H9 (cell line): ENCODE measurements around the gene IGFLR1. TPM values are rescaled to one million over a fixed set of nuclear protein-coding genes. Genes with fewer than 3 reads are reported as not detected.

Source experiments
- DNase-seq: peaks from one replicate; pipeline ENCODE4 v3.0.0-alpha.2; 2017
- H2AFZ ChIP-seq: one replicate; pipeline ENCODE4 v1.6.1; 2013; ENCODE audit warnings: mild to moderate bottlenecking, low read length, control low read depth, moderate library complexity
- H2AK5ac ChIP-seq: 2 replicates; pipeline ENCODE4 v1.6.1; 2013; ENCODE audit warnings: low read length, control low read depth, mixed read lengths; ENCODE audit not compliant: insufficient read length
- H2BK120ac ChIP-seq: one replicate; pipeline ENCODE4 v1.6.1; 2013; ENCODE audit warnings: low read depth, mild to moderate bottlenecking, low read length, control low read depth, inconsistent platforms; ENCODE audit not compliant: poor library complexity, severe bottlenecking
- H2BK12ac ChIP-seq: 2 replicates; pipeline ENCODE4 v1.6.1; 2013; ENCODE audit warnings: low read length, control low read depth, mixed read lengths, low read depth; ENCODE audit not compliant: insufficient read length
- H2BK15ac ChIP-seq: 2 replicates; pipeline ENCODE4 v1.6.1; 2013; ENCODE audit warnings: low read depth, low read length, control low read depth
- H2BK20ac ChIP-seq: one replicate; pipeline ENCODE4 v1.6.1; 2013; ENCODE audit warnings: low read depth, mild to moderate bottlenecking, low read length, control low read depth, inconsistent platforms; ENCODE audit not compliant: poor library complexity, severe bottlenecking
- H2BK5ac ChIP-seq: 2 replicates; pipeline ENCODE4 v1.6.1; 2013; ENCODE audit warnings: low read length, control low read depth, mixed read lengths; ENCODE audit not compliant: insufficient read length
- H3K14ac ChIP-seq: 2 replicates; pipeline ENCODE4 v1.6.1; 2013; ENCODE audit warnings: low read length, control low read depth; ENCODE audit not compliant: insufficient read depth
- H3K18ac ChIP-seq: 2 replicates; pipeline ENCODE4 v1.6.1; 2013; ENCODE audit warnings: low read depth, mild to moderate bottlenecking, mixed read lengths, low read length, control low read depth; ENCODE audit not compliant: insufficient read length
- H3K23ac ChIP-seq: 2 replicates; pipeline ENCODE4 v1.6.1; 2013; ENCODE audit warnings: low read length, control low read depth, mixed read lengths, low read depth; ENCODE audit not compliant: insufficient read length
- H3K23me2 ChIP-seq: 2 replicates; pipeline ENCODE4 v1.6.1; 2013; ENCODE audit warnings: low read depth, mild to moderate bottlenecking, mixed read lengths, low read length, control low read depth; ENCODE audit not compliant: insufficient read length, poor library complexity, severe bottlenecking
- H3K27ac ChIP-seq: 2 replicates; pipeline ENCODE4 v1.5.1; 2013; ENCODE audit warnings: low read length, control low read depth, mixed read lengths, low read depth; ENCODE audit not compliant: insufficient read length
- H3K27me3 ChIP-seq: 2 replicates; pipeline ENCODE4 v1.6.1; 2013; ENCODE audit warnings: low read length, control low read depth, inconsistent platforms; ENCODE audit not compliant: insufficient read depth
- H3K4ac ChIP-seq: 2 replicates; pipeline ENCODE4 v1.6.1; 2013; ENCODE audit warnings: low read depth, mild to moderate bottlenecking, control low read depth, inconsistent platforms, low read length, moderate library complexity
- H3K4me1 ChIP-seq: 2 replicates; pipeline ENCODE4 v1.6.1; 2013; ENCODE audit warnings: low read length, control low read depth, inconsistent platforms; ENCODE audit not compliant: insufficient read depth
- H3K4me2 ChIP-seq: 2 replicates; pipeline ENCODE4 v1.6.1; 2013; ENCODE audit warnings: low read length, control low read depth, mixed read lengths; ENCODE audit not compliant: insufficient read length, insufficient read depth
- H3K56ac ChIP-seq: 2 replicates; pipeline ENCODE4 v1.6.1; 2013; ENCODE audit warnings: low read depth, mild to moderate bottlenecking, mixed read lengths, low read length, control low read depth; ENCODE audit not compliant: insufficient read length
- H3K79me1 ChIP-seq: 2 replicates; pipeline ENCODE4 v1.6.1; 2013; ENCODE audit warnings: low read depth, mild to moderate bottlenecking, moderate library complexity, low read length, control low read depth, inconsistent platforms; ENCODE audit not compliant: insufficient read depth, poor library complexity, severe bottlenecking
- H3K79me2 ChIP-seq: 2 replicates; pipeline ENCODE4 v1.6.1; 2013; ENCODE audit warnings: low read length, control low read depth, inconsistent platforms; ENCODE audit not compliant: insufficient read depth
- H3K9ac ChIP-seq: 2 replicates; pipeline ENCODE4 v1.6.1; 2013; ENCODE audit warnings: low read length, control low read depth, mixed read lengths; ENCODE audit not compliant: insufficient read length; ENCODE audit errors: extremely low read depth
- H3K9me3 ChIP-seq: one replicate; pipeline ENCODE4 v1.6.1; 2013; ENCODE audit warnings: low read depth, low read length, inconsistent platforms; ENCODE audit not compliant: control insufficient read depth
- H3T11ph ChIP-seq: one replicate; pipeline ENCODE4 v1.6.1; 2013; ENCODE audit warnings: mild to moderate bottlenecking, low read length, control low read depth, inconsistent platforms
- H4K20me1 ChIP-seq: one replicate; pipeline ENCODE4 v1.6.1; 2013; ENCODE audit not compliant: control insufficient read depth, insufficient read length, insufficient read depth
- H4K5ac ChIP-seq: 2 replicates; pipeline ENCODE4 v1.6.1; 2013; ENCODE audit warnings: low read depth, mild to moderate bottlenecking, mixed read lengths, low read length, control low read depth; ENCODE audit not compliant: insufficient read length
- H4K8ac ChIP-seq: replicated peaks from 2 replicates; pipeline ENCODE4 v1.6.1; 2013; ENCODE audit warnings: low read length, control low read depth, mixed read lengths, low read depth; ENCODE audit not compliant: insufficient read length
- H4K91ac ChIP-seq: 2 replicates; pipeline ENCODE4 v1.6.1; 2013; ENCODE audit warnings: low read depth, mild to moderate bottlenecking, moderate library complexity, mixed read lengths, low read length, control low read depth; ENCODE audit not compliant: insufficient read length
- H3K27ac Mint-ChIP-seq, 3 experiments: 2 replicates in 2 of 3; 3 replicates in 1 of 3; pipeline ENCODE4 v1.8.0; 2020 to 2021; ENCODE audit warnings: mixed read lengths in 3 of 3, mild to moderate bottlenecking in 1 of 3, moderate library complexity in 1 of 3
- H3K27me3 Mint-ChIP-seq: 2 replicates; pipeline ENCODE4 v1.8.0; 2021; ENCODE audit warnings: low read depth, mild to moderate bottlenecking, moderate library complexity, mixed read lengths
- H3K36me3 Mint-ChIP-seq, 3 experiments: 2 replicates in 2 of 3; 3 replicates in 1 of 3; pipeline ENCODE4 v1.8.0; 2020 to 2021; ENCODE audit warnings: low read depth in 3 of 3, mixed read lengths in 3 of 3; ENCODE audit not compliant: insufficient read depth in 1 of 3
- H3K4me1 Mint-ChIP-seq, 2 experiments: 2 replicates each; pipeline ENCODE4 v1.8.0; 2020; ENCODE audit warnings: mixed read lengths in 2 of 2
- H3K4me3 Mint-ChIP-seq, 2 experiments: 2 replicates in 1 of 2; 3 replicates in 1 of 2; pipeline ENCODE4 v1.8.0; 2020 to 2021; ENCODE audit warnings: mild to moderate bottlenecking in 2 of 2, mixed read lengths in 2 of 2, moderate library complexity in 1 of 2
- H3K9me3 Mint-ChIP-seq, 2 experiments: 2 replicates in 1 of 2; 3 replicates in 1 of 2; pipeline ENCODE4 v1.8.0; 2020; ENCODE audit warnings: mild to moderate bottlenecking in 2 of 2, mixed read lengths in 2 of 2, moderate library complexity in 1 of 2
- WGBS: extraction: QIAGEN DNeasy Blood & Tissue Kit; methylation state at CpG from one replicate; pipeline ENCODE4 v1.1.7; 2013; ENCODE audit warnings: missing lambda C conversion rate, low lambda C conversion rate, mixed read lengths; ENCODE audit not compliant: insufficient read length; ENCODE audit errors: extremely low coverage; 5-methylcytosine and 5-hydroxymethylcytosine counted together
- total RNA-seq: library from RNA; stranded (reverse); gene quantifications from 2 replicates; pipeline ENCODE4 v1.2.1, GENCODE V29; 2021
- TF ChIP-seq, protein P1 (sequence below): fragments of 200-600 bp; sonication (generic); conservative IDR thresholded peaks from 3 replicates; pipeline ENCODE4 v1.8.0; 2021; ENCODE audit warnings: antibody characterized with exemption, mild to moderate bottlenecking

Gene IGFLR1
- total RNA-seq, 1 experiment from 2014 or later, result 2.9 TPM

DNA sequence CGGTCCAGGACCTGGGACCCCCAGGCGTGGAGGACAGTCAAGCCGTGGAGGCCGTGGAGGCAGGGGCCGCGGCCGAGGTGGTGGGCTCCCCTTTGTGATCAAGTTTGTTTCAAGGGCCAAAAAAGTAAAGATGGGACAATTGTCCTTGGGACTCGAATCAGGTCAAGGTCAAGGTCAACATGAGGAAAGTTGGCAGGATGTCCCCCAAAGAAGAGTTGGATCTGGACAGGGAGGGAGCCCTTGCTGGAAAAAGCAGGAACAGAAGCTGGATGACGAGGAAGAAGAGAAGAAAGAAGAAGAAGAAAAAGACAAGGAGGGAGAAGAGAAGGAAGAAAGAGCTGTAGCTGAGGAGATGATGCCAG is 22.1 kb downstream of the IGFLR1 start:
- Histone ChIP-seq H2AK5ac (no peak overlapping the region), H2BK120ac (no peak overlapping the region), H4K20me1 (peaks cover 6% of the 10 kb centered on the region), H2BK12ac (no peak overlapping the region), H3K27me3 (no peaks in the 10 kb centered on the region), H3T11ph (no peak overlapping the region), H3K56ac (no peak overlapping the region), H2BK5ac (no peak overlapping the region), H3K4me1 (peaks cover 4% of the 10 kb centered on the region; the same call in 1 of the 2 replicates), H2BK15ac (no peak overlapping the region), H2AFZ (no peak overlapping the region), H4K8ac (no peak overlapping the region), H3K23ac (no peak overlapping the region), H3K27ac (no peak overlapping the region), H3K4ac (no peak overlapping the region), H4K5ac (no peak overlapping the region), H3K79me2 (peaks cover 11% of the 10 kb centered on the region; the same call in 1 of the 2 replicates), H3K14ac (no peak overlapping the region), H3K9ac (no peak overlapping the region), H3K23me2 (peaks cover 18% of the 10 kb centered on the region), H2BK20ac (no peak overlapping the region), H4K91ac (no peak overlapping the region), H3K9me3 (no peaks in the 10 kb centered on the region), H3K18ac (no peak overlapping the region), H3K4me2 (no peak overlapping the region), H3K79me1 (no peaks in the 10 kb centered on the region)
- H3K36me3 Mint-ChIP-seq, result peaks cover 28 to 49% (median 49%) of the 10 kb centered on the region in 3 experiments; a peak in 6 of 7 replicates
- peaks cover 21% of the 10 kb centered on the region in 2 experiments for H3K4me1 Mint-ChIP-seq
- H3K27ac Mint-ChIP-seq, result peak overlapping the region in 2 of 3 experiments; percentile 11 to 89; a peak in 1 of 7 replicates
- TF ChIP-seq, protein P1, sequence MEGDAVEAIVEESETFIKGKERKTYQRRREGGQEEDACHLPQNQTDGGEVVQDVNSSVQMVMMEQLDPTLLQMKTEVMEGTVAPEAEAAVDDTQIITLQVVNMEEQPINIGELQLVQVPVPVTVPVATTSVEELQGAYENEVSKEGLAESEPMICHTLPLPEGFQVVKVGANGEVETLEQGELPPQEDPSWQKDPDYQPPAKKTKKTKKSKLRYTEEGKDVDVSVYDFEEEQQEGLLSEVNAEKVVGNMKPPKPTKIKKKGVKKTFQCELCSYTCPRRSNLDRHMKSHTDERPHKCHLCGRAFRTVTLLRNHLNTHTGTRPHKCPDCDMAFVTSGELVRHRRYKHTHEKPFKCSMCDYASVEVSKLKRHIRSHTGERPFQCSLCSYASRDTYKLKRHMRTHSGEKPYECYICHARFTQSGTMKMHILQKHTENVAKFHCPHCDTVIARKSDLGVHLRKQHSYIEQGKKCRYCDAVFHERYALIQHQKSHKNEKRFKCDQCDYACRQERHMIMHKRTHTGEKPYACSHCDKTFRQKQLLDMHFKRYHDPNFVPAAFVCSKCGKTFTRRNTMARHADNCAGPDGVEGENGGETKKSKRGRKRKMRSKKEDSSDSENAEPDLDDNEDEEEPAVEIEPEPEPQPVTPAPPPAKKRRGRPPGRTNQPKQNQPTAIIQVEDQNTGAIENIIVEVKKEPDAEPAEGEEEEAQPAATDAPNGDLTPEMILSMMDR, result no peak
- H3K4me3 Mint-ChIP-seq, result no peak overlapping the region; a peak in 1 of 5 replicates
- WGBS, result no CpG with 5 or more reads among the region's 9 CpGs
- no peaks in the 10 kb centered on the region; the same call in 1 of the 2 replicates for H3K27me3 Mint-ChIP-seq
- H3K9me3 Mint-ChIP-seq, result no peaks in the 10 kb centered on the region; a peak in 1 of 5 replicates
- DNase-seq, result no peak
